Measurements from ENCODE around the gene TMA7.

The TMA7 gene

DNA sequence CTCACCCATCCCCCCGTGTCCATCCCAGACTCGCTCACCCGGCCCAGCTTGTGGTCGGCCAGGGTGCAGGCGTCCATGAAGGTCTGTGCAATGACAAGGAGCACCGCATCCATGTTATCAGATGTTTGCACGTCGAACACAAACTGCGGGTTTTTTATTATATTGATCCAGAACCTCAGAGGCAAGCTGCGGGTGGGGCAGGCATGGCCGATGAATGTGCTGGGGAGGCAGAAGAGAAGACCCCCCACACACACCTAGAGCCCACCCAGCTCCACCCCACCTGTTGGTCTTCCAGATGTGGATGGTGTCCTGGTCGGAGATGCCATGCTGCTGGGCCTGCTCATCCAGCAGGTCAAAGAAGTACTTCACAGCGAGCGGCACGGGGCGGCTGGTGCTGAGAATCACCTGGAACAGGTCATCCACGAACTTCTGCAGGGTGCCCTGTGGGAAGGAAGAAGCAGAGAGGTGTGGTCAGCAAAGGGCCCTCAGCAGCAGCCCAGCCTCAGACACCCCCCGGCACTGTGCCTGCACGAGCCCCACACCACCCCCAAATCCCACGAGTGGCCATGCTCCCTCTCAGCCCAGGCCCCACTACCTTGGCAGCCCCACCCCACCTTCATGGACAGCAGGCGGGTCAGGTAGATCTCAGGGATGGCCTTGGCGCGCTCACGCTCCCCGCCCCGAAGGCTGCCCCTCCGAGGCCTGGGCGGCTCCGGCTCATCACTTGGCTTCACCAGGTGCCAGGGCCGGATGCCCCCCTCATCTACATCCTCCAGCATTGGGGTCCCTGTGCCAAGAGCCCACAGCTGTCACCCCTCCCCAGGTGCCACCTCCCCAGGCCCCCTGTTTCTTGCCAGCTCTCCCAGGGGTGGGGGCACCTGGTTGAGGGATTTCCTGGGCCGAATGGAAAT is 30.5 kb upstream of the TMA7 start:
- no peak for DNase-seq

DNA sequence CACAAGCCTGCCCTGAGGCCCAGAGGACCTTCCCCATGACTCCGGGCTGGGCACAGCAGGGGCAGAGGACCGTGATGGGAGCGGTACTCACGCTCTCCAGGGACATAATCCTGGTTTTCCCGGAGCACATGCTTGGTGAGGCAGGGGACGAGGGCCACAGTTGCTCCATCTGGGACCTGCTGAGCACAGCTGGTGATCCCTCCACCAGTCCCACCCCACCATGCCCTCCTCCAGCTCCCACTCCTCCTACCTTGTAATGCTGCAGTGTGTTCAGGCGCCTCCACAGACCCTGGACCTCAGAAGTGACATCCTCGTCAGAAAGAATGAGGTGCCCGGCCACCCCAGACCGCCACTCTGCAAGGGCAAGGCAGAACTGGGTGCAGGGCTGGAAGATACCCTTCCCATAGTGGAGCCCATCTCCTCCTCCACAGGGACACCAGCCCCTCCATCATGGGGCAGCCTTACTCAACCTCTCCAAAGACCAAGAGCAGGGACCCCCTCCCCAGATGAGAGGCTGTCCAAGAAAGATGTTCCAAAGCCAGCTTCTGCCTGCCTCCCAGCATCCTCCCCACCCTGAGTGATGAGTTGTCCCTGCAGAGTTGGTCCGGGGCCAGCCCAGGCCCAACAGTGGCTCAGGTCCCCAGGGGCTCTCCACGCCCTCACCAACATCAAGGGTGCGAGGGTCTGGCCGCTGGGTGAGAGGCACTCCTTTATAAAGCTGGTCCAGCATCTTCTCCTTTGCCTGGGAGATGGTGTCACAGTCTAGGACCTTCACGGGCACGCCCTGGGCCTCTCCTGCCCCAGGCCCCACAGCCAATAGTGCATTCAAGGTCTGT is 29.6 kb upstream of the TMA7 start:
- no peak for DNase-seq

DNA sequence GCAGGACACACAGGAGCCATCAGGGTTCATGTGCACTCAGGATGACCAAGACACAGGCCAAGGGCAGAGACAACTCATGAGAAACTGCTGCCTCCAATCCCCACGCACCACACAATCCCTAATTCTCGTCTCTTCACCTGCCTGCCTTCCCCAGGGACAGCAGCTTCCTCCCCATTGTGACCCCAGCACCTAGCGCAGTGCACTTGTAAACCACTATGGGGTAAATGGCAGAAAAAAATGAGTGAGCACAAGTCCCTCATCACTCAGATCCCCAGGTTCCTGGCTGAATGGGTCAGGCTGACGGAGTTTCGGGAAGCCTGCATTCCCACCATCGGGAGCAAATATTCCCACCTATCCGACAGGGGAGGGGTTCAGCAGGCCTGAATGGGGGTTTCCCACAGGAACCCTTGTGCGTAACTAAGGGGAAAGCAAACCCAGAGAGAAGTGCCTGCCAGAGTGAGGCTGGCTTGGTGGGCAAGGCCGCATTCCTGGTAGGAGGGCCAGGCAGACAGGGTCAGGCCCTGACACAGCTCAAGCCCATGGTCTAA is 28.9 kb upstream of the TMA7 start:
- no peak for DNase-seq

GRCh38 chr3:48411606-48412374 is 28.3 kb upstream of the TMA7 start:
- DNase-seq = no peak

- DNase-seq = no peak
These were observed 27.6 kb upstream of the TMA7 start for GRCh38 chr3:48412375-48413001.

- DNase-seq = no peak
These were observed 27.0 kb upstream of the TMA7 start for GRCh38 chr3:48413086-48413485.

DNA sequence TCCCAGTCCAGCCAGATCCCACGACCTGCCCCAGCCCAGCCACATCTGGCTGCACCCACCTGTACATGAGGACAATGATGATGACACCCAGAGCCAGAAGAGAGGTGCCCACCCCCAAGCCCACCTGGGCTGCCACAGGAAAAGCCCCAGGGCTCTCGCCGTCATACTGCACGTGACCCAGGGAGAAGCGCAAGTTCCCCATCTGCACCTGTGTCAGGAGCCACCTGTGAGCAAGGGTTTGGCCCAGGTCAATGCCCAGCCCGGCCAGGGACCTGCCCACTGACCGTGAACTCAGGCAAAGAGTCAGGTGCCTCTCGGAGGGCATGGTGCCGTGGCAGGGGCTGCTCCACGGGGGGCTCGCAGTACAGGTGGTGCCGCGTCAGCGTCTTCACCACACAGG is 26.4 kb upstream of the TMA7 start:
- no peak for DNase-seq

DNA sequence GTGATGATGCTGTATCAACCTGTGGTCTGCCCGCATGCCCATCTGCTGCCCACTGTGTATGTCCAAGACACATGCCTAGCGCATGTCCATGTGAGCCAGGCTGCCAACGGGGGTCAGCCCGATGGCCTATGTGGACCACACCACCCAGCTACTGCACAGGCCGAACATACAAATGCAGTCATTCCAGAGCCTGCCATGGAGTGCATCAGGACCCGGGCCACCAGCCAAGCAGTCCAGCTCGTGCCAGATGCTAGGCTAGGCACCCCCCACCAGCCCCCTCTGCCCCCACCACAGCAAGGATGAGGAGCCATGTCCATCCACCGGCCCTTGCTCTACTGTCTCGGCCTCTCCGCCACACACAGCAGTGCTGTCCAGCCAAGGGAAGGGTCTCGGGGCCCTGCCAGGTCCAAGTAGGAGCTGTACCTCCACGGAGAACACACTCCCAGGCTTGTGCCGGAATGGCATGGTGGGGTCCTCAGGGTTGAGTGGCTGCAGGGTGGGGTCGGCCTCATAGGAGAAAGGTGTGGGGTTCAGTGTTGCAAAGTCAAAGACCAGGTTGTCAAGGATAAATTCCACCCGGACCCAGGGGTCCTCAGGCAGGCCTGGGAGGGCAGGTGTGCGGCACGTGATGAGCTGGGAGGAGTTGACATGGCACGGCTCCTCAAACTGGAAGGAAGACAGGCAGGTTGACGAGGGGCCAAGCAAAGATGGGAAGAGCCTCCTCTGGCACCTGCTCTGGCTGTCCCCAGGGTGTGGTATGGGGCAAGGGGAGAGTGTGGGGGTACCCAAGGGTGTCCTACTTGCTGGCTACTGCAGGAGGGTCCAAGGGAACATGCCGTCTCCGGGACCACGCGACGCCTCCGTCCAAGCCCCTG is 25.4 kb upstream of the TMA7 start:
- DNase-seq = no peak

DNA sequence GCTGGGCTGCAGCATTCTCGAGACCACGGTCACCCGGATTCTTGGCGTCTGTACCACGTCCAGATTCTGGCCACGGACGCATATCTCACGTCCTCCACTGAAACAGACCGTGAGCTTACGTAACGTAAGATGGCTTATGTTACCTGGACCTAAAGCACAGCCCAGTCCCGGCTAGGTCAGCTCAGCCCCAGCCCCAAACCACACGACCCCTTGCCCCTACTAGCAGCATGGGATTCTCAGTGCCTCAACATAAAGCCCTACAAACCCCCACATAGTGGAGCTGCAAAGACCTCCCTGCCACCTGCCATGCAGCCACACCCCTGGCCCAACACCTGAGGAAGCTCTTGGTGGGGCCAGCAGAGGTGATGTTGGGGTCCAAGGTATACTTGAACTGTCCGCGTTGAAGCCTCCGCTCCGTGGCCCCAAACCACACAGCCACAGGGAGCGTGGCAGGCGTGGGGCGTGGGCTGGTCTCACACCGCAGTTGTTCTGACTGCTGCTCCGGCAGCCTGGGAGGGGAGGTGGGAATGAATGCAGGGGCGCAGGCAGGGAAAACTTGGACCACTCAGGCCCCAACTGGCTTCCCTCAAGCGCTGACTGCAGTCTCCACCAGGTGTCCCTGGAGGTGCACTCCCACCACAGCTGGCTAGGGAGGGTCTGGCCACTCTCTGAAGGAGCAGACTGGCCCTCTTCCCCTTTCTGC is 24.7 kb upstream of the TMA7 start:
- no peak for DNase-seq

GRCh38 chr3:48416091-48416505 is 24.0 kb upstream of the TMA7 start:
- no peak for DNase-seq

DNA sequence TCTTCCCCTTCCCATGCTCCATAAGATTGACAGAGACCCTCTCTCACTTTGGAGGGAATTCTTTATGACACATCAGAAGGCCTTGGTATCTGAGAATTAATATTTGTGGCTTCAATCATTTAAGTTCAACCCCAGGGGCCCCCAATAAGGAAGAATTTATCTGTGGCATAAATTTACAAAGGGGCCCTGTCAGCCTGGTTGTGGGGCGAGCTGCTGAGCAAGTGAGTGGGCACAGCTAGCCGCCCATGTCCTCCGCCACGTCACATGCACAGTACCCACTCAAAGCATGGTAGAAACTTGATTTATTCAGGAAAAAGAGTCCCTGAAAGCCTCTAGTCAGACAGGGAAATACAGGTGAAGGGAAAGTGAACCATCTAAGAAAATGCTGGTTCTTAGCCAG is 23.5 kb upstream of the TMA7 start:
- no peak for DNase-seq

- no peak for DNase-seq
These were observed 22.4 kb upstream of the TMA7 start for GRCh38 chr3:48417529-48418108.

- no peak for DNase-seq
These were observed 21.9 kb upstream of the TMA7 start for GRCh38 chr3:48418140-48418539.

GRCh38 chr3:48418651-48419050 is 21.4 kb upstream of the TMA7 start:
- no peak for DNase-seq

- no peak for DNase-seq
These were observed 20.9 kb upstream of the TMA7 start for GRCh38 chr3:48419149-48419548.

- no peak for DNase-seq
These were observed 20.5 kb upstream of the TMA7 start for GRCh38 chr3:48419597-48419996.

DNA sequence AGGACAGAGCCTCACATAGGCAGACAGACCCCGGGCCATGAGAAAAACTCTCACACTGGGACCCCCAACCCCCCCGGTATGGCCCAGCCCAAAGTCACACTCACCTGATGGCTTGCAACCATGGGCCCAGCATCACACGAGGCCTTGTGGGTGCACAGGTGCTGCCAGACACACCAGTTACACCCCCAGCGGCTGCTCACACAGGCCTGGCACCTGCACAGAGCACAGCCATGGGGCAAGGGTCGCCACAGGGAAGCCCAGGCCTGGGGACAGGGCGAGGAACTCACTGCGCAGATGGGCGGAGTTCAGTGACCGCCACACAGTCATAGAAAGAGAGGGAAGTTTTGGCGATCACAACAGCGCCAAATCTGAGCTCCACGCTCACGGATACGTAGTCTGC is 19.5 kb upstream of the TMA7 start:
- no peak for DNase-seq

- DNase-seq = no peak
These were observed 17.8 kb upstream of the TMA7 start for GRCh38 chr3:48422272-48422671.

- no peak for DNase-seq
These were observed 17.4 kb upstream of the TMA7 start for GRCh38 chr3:48422681-48423080.

GRCh38 chr3:48423241-48423882 is 16.7 kb upstream of the TMA7 start:
- DNase-seq = no peak

Measured in retina (tissue), 1 donor.